ENCODE results near the gene PTPRZ1.

Gene PTPRZ1

GRCh38 chr7:121913947-121914675 lies 41.1 kb downstream of the PTPRZ1 start:
- H3K4me3 ChIP-seq = no peak overlapping the region
- TF ChIP-seq CTCF (IDR thresholded peaks at IDR 0.05) = no peak

GRCh38 chr7:121914676-121915279 lies 41.8 kb downstream of the PTPRZ1 start:
- no peak for DNase-seq
- no peaks in the 10 kb centered on the region for H3K27me3 ChIP-seq
- TF ChIP-seq CTCF (IDR thresholded peaks at IDR 0.05) = no peak
- no peaks in the 10 kb centered on the region for H3K9me3 ChIP-seq
- no peak overlapping the region for H3K4me3 ChIP-seq
- H3K36me3 ChIP-seq = no peaks in the 10 kb centered on the region
- intact Hi-C loops (cut with DNase I; ENCODE audit: low total_unique reads) = no loop called here
- H3K4me1 ChIP-seq = no peaks in the 10 kb centered on the region
- H3K27ac ChIP-seq = no peak overlapping the region

More at GRCh38 chr7:121913947-121914675, 41.1 kb downstream of the PTPRZ1 start:
- Histone ChIP-seq H3K9me3 (no peaks in the 10 kb centered on the region), H3K27ac (no peak overlapping the region), H3K36me3 (no peaks in the 10 kb centered on the region), H3K4me1 (no peaks in the 10 kb centered on the region), H3K27me3 (no peaks in the 10 kb centered on the region)
- DNase-seq = no peak
- intact Hi-C loops (cut with DNase I; ENCODE audit: low total_unique reads) = no loop called here

- no peak for TF ChIP-seq CTCF (IDR thresholded peaks at IDR 0.05)
- no peak overlapping the region for H3K27ac ChIP-seq
- H3K27me3 ChIP-seq = no peaks in the 10 kb centered on the region
- H3K36me3 ChIP-seq = no peaks in the 10 kb centered on the region
- no peaks in the 10 kb centered on the region for H3K9me3 ChIP-seq
- DNase-seq = no peak
- H3K4me1 ChIP-seq = no peaks in the 10 kb centered on the region
- intact Hi-C loops (cut with DNase I; ENCODE audit: low total_unique reads) = no loop called here
- no peak overlapping the region for H3K4me3 ChIP-seq
Observed at GRCh38 chr7:121916211-121916610, 43.2 kb downstream of the PTPRZ1 start.

- Histone ChIP-seq H3K27ac (no peak overlapping the region), H3K9me3 (no peaks in the 10 kb centered on the region), H3K36me3 (no peaks in the 10 kb centered on the region), H3K4me3 (no peak overlapping the region), H3K4me1 (no peaks in the 10 kb centered on the region), H3K27me3 (no peaks in the 10 kb centered on the region)
- intact Hi-C loops (cut with DNase I; ENCODE audit: low total_unique reads) = no loop called here
- no peak for TF ChIP-seq CTCF (IDR thresholded peaks at IDR 0.05)
- no peak for DNase-seq
Observed at GRCh38 chr7:121919986-121920385, 47.0 kb downstream of the PTPRZ1 start.

GRCh38 chr7:121924269-121925186 lies 51.6 kb downstream of the PTPRZ1 start:
- Histone ChIP-seq H3K4me3 (no peak overlapping the region), H3K27me3 (no peaks in the 10 kb centered on the region), H3K27ac (no peak overlapping the region), H3K9me3 (no peaks in the 10 kb centered on the region), H3K36me3 (no peaks in the 10 kb centered on the region), H3K4me1 (no peaks in the 10 kb centered on the region)
- intact Hi-C loops (cut with DNase I; ENCODE audit: low total_unique reads) = no loop called here
- no peak for DNase-seq
- no peak for TF ChIP-seq CTCF (IDR thresholded peaks at IDR 0.05)

Measured in tibial artery (tissue), 4 donors.